SKM-1 treated with dmso at 0.1 percent for 144 hours (cell line): ENCODE results near the gene CCNJ.
A peak's percentile ranks its signal among the peaks of the same experiment; 100 is the strongest.
"Not testable (repeated sequence)": the region's sequence is repeated elsewhere in the genome, so short reads cannot be mapped to it uniquely, and the experiment has no call there.

ENCODE experiments used
- DNase-seq: peaks from one replicate; lab custom pipeline; 2025; ENCODE audit not compliant: unreplicated experiment; lab: John Stamatoyannopoulos, UW

Gene CCNJ

DNA sequence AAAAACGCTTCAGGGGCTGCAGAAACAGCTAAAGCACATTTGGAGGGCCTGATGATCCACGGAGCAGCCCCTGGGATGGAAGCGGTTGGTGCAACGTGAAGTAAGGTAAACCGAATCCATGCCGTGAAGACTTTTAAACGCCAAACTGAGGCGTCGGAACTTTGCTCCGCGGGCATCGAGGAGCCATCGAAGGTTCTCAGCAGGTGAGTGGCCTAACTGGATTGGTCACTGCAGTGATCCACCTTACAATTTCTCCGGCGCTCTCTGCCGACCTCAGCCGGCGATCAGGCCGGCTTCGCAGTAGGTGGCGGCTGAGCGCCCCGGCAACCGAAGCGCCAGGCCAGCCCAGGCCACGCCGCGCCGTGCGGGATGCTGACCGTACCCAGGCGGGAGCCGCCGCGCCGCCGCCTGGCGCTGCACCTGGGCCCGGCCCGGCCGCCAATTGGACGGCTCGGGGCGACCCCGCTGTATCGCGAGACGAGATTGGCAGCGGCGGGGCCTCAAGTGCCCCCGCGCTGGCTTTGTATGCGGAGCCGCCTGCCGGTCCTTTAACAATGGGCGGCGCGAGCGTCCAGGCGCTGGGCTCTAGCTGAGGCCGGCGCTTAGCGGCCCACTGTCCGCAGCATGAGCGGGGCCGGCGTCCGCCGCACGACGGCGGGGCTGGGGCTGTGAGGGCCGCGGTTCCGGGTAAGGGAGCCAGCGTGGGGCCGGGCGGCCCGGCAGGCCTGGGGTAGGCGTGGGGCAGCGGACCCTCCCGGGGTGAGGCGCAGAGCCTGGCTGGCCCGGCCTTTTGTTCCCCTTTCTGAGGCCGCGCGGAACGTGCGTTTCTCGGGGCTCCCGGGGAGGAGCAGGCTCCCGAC lies at the start of gene CCNJ:
Gene CCNJ, plus strand, starts transcription at position 551 of the 860 bp plus-strand sequence. CDS start 811 bp downstream, outside the sequence.
- DNase-seq = peak; percentile 70

DNA sequence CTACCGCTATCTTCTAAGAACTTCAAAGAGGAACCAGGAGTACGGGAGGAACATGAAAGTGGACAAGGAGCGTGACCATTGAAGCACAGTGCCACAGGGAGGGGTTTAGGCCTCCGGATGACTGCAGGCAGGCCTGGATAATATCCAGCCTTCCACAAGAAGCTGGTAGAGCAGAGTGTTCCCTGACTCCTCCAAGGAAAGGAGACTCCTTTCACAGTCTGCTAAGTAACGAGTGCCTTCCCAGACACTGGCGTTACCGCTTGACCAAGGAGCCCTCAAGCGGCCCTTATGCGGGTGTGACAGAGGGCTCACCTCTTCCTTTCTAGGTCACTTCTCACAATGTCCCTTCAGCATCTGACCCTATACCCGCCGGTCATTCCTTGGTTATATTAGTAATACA lies 49.0 kb upstream of the CCNJ start:
- DNase-seq = not testable (repeated sequence)

DNA sequence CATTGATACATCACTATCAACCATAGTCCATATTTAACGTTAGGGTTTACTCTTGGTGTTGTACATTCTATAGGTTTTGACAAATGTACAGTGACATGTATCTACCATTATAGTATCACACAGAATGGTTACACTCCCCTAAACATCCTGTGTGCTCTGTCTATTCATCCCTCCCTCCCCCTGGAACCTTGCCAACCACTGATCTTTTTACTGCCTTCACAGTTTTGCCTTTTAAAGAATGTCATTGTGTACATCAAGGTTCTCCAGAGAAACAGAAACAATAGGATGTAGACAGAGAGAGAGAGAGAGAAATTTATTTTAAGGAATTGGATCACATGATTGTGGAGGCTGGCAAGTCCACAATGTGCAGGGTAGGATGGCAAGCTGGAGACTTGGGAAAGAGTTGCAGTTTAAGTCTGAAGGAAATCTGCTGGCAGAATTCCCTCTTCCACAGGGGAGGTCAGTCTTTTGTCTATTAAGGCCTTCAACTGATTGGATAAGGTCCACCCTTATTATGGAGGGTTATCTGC lies 45.1 kb upstream of the CCNJ start:
- no peak for DNase-seq

DNA sequence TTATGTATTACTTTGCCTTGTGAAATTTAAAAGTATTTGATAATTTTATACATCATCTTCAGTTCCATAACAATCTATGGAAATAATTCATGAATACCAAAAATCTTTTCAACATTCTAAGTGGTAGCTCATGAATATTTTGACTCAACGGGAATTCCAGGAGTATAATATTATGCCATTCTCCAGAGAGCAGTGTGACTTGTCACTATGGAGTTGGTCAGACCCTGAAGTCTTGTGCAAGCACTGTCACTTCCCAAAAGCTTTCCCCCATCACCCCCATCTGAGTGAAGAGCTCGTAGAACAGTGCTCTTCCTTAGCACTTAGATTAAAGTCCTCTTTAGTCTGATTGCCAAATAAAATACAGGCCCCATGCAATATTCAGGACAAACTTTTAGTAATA lies 29.4 kb upstream of the CCNJ start:
- no peak for DNase-seq

DNA sequence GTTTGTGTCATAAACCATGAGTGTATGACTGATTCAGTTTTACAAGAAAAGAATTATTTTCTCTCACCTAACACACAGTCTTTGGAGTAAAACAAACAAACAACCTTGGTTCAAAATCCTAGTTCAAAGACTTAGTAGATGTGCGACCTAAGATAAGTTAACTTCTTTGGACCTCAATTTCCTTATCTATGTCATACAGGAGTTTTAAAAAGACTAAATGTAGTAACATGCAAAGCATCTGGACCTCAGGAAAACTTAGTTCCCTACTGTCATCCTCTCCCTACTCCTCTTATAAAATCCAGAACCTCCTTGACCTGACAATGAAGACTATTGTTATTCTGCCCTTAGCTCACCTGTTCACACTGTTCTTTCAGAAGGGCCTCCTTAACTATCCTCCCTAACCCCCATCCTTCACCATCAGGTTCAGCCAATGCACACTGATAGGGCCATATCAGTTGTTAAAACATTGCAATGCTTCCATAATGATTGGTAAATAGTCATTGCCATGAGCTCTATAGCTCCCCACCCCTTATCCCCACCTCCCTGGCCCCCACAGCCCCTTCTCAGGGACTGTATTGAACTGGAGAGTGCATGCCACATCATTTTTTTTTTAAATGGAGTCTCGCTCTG lies 28.8 kb upstream of the CCNJ start:
- DNase-seq = no peak

- DNase-seq = peak; percentile 35
Measured at GRCh38 chr10:96017191-96017687, 26.1 kb upstream of the CCNJ start.

DNA sequence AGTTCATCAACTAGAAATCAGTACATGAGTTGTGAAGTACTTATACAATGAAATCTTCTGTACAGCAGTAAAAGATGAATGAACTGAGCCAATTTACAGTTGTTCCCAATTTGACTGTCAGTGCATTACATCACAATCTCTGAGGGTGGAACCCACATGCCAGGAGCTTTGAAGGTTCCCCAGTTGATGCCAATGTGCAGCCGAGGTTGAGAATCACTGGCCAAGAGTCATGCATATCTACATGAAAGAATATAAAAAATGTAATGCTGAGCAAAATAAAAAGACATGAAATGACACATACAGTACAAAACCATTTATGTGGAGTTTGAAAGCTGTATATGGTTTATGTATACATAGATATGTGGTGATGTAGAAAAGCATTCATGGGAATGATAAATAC lies 22.1 kb upstream of the CCNJ start:
- no peak for DNase-seq

DNA sequence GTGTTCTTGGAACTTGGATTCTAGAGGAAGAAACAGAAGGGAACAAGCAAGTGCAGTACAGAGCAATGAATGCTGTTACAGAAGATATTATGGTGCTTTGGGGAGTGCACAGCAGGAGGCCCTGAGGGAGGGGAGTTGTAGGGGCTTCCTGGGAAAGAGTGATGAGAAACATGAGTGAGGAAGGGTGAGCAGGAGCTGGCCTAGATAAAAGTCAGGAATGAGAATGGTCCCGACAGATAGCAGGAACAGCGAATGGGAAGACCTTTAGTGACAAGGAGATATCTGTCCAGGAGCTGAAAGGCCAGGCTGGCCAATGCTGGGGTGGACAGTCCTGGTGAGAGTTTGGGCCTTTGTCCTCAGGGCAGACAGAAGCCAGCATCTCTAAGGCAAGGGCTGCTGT lies 20.6 kb upstream of the CCNJ start:
- no peak for DNase-seq

- DNase-seq = no peak
Measured at GRCh38 chr10:96023168-96023567, 20.2 kb upstream of the CCNJ start.

- peak; percentile 6 for DNase-seq
Measured at GRCh38 chr10:96025566-96025965, 17.8 kb upstream of the CCNJ start.

DNA sequence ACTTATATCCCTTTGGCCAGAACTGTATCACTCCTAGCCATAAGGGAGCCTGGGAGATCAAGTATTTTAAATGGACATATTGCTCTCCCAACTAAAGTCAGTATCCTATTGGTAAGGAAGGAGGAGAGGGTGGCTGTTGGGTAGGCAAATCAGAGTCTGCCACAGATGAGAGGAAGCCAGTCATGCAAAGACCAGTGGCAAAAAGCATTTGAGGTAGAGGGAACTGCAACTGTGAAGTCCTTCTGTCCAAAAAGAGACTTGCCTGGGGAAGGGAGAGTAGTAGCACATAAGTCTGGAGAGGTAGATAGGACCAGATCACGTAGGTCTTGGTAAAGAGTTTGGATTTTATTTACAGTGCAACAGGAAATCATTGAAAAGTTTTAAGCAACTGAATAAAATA lies 8.8 kb upstream of the CCNJ start:
- DNase-seq = no peak

DNA sequence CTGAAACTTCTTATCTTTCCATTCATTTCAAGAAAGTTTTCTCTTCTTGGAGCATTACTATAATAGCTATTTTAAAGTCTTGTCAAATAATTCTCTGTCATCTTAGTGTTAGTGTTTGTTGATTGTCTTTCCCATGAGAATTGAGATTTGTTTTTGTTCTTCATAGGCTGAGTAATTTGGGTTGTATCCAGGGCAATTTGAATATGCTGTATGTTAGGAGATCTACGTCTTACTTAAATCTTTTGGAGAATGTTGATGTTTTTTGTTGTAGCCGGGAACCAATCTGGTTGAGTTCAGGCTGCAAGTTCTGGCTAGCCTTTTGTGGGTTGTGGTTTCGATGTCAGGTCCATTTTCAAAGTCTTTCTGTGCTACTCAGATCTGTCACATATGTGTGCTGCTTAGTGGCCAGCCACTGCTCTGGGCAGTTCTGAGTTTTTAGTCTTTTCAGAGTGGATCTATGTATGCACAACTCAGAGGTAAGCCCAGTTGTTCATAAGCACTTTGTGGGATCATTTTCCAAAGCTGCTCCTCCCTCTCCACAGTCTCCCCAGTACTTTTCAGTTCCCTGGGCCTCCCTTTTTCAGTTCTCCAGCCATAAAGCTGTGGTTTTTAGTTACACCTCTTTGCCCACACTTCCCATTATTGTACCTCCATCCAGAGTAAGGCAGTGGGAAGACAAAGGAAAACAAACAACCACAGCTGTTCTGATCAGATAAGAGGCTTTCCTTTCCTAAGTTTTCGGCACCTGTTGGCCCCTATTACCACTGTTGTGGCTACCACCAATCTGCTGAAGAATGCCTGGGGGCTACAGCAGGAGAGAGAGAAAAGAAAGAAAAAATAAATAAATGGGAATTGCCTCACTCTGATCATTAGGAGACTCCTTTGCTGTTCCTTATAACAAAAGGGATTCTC lies 4.7 kb upstream of the CCNJ start:
- DNase-seq = no peak

- no peak for DNase-seq
Measured at GRCh38 chr10:96041146-96041545, 2.2 kb upstream of the CCNJ start.

GRCh38 chr10:96043893-96044715 lies 721 bp downstream of the CCNJ start:
- DNase-seq = peak; percentile 21

DNA sequence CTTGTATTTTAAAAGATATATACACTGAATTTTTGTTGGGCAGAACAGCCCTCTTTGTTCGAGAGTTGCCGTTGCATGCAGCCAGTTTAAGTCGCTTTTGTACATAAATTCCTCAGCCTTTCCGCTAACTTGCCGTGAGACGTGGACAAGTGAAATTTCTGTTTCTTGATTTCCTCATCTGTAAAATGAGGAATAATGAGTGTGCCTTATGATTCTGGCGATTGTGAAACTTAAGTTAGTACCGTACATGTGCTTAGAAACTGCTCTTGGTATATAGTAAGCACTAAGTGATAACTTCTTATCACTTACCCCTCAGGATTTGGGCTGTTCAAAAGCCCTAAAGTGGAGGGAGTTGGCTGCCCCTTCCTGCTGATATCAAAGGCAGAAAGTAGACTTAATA lies 1.4 kb downstream of the CCNJ start:
- peak; percentile 64 for DNase-seq

GRCh38 chr10:96046546-96046945 lies 3.2 kb downstream of the CCNJ start:
- DNase-seq = no peak

- DNase-seq = no peak
Measured at GRCh38 chr10:96047004-96047649, 3.7 kb downstream of the CCNJ start.

GRCh38 chr10:96047925-96048324 lies 4.5 kb downstream of the CCNJ start:
- not testable (repeated sequence) for DNase-seq

- DNase-seq = no peak
Measured at GRCh38 chr10:96049340-96049739, 6.0 kb downstream of the CCNJ start.

- no peak for DNase-seq
Measured at GRCh38 chr10:96053985-96054384, 10.6 kb downstream of the CCNJ start.
